Activated naive CD4-positive, alpha-beta T cell treated with anti-CD3 and anti-CD28 coated beads, Interleukin-2, amount 50 U/mL, for 72 hours (primary cell): ENCODE measurements around the gene VWA2. TPM values are rescaled to one million over a fixed set of nuclear protein-coding genes. Genes with fewer than 3 reads are reported as not detected.
A peak's percentile ranks its signal among the peaks of the same experiment; 100 is the strongest.

Experiments used
- ATAC-seq, 2 donors: fragments of 150-1000 bp; cut with Tn5 transposase; 2 replicates each; pipeline ENCODE4 v1.10.0; 2021; ENCODE audit warnings: mild to moderate bottlenecking in 2 of 2, moderate library complexity in 2 of 2
- DNase-seq, 2 donors: peaks; one replicate each; pipeline ENCODE4 v3.0.0; 2021 to 2022; ENCODE audit warnings: low spot score in 2 of 2
- H3K27ac Mint-ChIP-seq, 2 donors: one replicate each; pipeline ENCODE4 v1.8.0; 2022; ENCODE audit warnings: mild to moderate bottlenecking in 2 of 2, mixed read lengths in 2 of 2
- H3K36me3 Mint-ChIP-seq, 2 donors: one replicate each; pipeline ENCODE4 v1.8.0; 2022; ENCODE audit warnings: mixed read lengths in 2 of 2
- H3K9me3 Mint-ChIP-seq, 2 donors: one replicate each; pipeline ENCODE4 v1.8.0; 2022; ENCODE audit warnings: mixed read lengths in 2 of 2
- total RNA-seq, 2 donors: library from RNA; stranded (reverse); gene quantifications; one replicate each; pipeline ENCODE4 v1.2.3, GENCODE V29; 2022

The VWA2 gene
- total RNA-seq, 2 donors from 2014 or later = 0.08 TPM; not detected in 1

- DNase-seq (no peak), ATAC-seq (no peak)
- no peak overlapping the region for H3K27ac Mint-ChIP-seq
- H3K9me3 Mint-ChIP-seq = peaks cover 2 to 5% of the 10 kb centered on the region in 2 donors
- H3K36me3 Mint-ChIP-seq = peaks cover 6 to 13% of the 10 kb centered on the region in 2 donors
Observed at GRCh38 chr10:114301177-114301576, 62.1 kb downstream of the VWA2 start.

DNA sequence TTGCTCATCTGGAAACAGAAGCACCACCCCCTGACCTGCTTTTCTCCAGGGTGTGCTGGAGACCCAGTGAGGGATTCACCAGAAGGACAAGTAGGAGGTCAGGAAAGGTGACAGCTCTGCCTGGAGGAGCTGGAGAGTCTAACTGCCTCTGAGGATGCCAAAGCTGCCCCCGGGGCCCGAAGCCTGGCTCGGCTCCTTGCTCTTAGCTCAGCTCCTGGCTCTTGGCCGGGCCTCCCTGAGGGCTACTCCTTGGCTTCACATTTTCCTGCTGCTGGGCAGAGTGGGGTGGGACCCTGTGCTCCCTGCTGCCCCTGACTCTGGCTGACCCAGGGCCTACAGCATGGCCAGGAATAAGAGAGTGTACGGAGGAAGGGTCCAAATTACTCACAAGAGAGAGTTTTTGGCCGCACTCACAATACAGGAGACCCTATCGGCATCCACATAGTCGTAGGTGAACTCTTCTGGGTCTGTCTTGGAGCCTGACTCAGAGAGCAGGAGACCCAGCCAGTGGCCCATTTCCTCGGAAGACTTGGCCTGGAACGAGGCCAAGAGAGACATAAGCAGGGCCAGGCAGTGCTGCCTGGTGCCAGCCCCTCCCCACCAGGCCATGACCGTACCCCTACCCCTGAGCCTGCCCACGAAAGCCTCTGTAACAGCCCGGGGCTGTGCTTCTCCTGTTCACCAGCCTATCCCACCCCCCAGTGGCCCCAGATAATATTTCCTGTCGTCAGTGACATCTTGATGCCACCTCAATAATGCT, 63.1 kb downstream of the VWA2 start:
- Mint-ChIP-seq H3K9me3 (no peaks in the 10 kb centered on the region), H3K27ac (no peak overlapping the region), H3K36me3 (peaks cover 0 to 7% of the 10 kb centered on the region in 2 donors)
- DNase-seq = no peak
- ATAC-seq = no peak

DNA sequence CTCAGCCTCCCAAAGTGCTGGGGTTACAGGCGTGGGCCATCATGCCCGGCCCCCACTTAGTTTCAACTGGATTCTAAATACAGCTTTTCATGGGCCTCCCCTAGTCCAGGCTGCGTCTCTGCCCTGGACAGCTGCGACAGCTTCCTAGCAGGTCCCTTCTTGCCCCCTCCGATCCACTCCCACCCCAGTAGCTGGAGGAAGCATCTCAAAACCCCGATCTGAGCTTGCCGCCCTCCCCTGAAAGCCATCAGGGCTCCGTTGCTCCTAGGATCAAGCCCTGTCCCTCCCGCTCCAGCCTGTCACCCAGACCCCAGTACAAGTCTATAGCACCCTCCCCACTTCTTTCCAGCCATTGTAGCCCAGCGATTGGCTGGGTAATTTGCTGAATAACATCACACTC, 64.5 kb downstream of the VWA2 start:
- no peaks in the 10 kb centered on the region for H3K9me3 Mint-ChIP-seq
- peak overlapping the region in 1 of 2 donors; percentile 52 for H3K27ac Mint-ChIP-seq
- peak; percentile 3 to 12 for ATAC-seq

GRCh38 chr10:114304017-114304570, 65.0 kb downstream of the VWA2 start:
- Mint-ChIP-seq H3K36me3 (no peaks in the 10 kb centered on the region), H3K27ac (peak overlapping the region in 1 of 2 donors; percentile 52), H3K9me3 (no peaks in the 10 kb centered on the region)
- ATAC-seq = peak; percentile 69 to 81
- DNase-seq = peak; percentile 68 to 78

More for the DNA sequence above, 64.5 kb downstream of the VWA2 start:
- H3K36me3 Mint-ChIP-seq = no peaks in the 10 kb centered on the region
- DNase-seq = no peak

- Mint-ChIP-seq H3K9me3 (no peaks in the 10 kb centered on the region), H3K27ac (peak overlapping the region in 1 of 2 donors; percentile 52), H3K36me3 (no peaks in the 10 kb centered on the region)
- ATAC-seq (peak; percentile 83 to 85), DNase-seq (peak in 1 of 2 donors; percentile 57)
Observed at GRCh38 chr10:114304571-114305421, 65.7 kb downstream of the VWA2 start.

DNA sequence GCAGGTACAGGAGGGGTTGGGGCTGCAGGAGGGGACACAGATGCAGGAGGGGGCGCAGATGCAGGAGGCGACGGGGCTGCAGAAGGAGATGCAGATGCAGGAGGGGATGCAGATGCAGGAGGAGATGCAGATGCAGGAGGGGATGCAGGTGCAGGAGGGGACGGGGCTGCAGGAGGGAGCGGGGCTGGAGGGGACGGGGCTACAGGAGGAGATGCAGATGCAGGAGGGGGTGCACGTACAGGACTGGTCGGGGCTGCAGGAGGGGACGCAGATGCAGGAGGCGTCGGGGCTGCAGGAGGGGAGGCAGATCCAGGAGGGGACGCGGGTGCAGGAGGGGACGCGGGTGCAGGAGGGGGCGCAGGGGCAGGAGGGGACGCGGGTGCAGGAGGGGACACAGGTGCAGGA, 66.5 kb downstream of the VWA2 start:
- Mint-ChIP-seq H3K27ac (no peak overlapping the region), H3K9me3 (no peaks in the 10 kb centered on the region), H3K36me3 (no peaks in the 10 kb centered on the region)
- DNase-seq = no peak
- no peak for ATAC-seq

DNA sequence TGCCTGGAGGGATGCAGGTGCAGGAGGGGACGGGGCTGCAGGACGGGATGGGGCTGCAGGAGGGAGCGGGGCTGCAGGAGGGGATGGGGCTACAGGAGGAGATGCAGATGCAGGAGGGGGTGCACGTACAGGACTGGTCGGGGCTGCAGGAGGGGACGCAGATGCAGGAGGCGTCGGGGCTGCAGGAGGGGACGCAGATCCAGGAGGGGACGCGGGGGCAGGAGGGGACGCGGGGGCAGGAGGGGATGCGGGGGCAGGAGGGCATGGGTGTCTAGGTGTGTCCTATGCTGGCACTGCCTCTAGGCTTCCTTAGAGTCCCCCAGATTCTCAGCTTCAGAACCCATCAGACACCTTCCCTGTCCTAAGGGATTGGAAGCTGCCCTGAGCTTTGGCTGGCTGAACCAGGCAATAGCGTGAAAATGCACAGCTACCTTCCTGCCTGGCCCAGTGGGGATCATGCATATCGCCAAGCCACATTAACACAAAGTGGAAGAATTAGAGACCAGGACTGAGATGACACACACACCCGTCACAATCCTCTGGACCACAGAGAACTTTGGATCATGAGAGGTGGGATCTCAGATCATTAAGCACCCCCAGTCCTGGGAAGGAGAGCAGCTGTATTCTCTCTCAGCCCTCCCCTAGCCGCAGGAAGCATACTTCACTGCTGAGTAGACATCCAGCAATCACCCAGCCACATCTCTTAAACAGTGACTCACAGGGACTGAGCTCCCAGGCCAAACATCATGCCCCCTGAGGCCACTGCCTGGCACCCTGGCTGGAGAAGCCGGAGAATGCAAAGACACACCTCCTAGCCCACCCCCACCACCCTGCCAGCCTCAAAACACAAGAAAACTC, 67.3 kb downstream of the VWA2 start:
- ATAC-seq (no peak), DNase-seq (no peak)
- Mint-ChIP-seq H3K36me3 (no peaks in the 10 kb centered on the region), H3K27ac (no peak overlapping the region), H3K9me3 (no peaks in the 10 kb centered on the region)

- peak in 1 of 2 donors; percentile 37 for DNase-seq
- no peak overlapping the region for H3K27ac Mint-ChIP-seq
- no peak for ATAC-seq
- H3K9me3 Mint-ChIP-seq = no peaks in the 10 kb centered on the region
- H3K36me3 Mint-ChIP-seq = no peaks in the 10 kb centered on the region
Observed at GRCh38 chr10:114307731-114308130, 68.7 kb downstream of the VWA2 start.

- Mint-ChIP-seq H3K36me3 (no peaks in the 10 kb centered on the region), H3K9me3 (no peaks in the 10 kb centered on the region), H3K27ac (no peak overlapping the region)
- peak in 1 of 2 donors; percentile 38 for DNase-seq
- no peak for ATAC-seq
Observed at GRCh38 chr10:114308531-114309363, 69.7 kb downstream of the VWA2 start.

- ATAC-seq (no peak), DNase-seq (peak in 1 of 2 donors; percentile 39)
- Mint-ChIP-seq H3K9me3 (no peaks in the 10 kb centered on the region), H3K27ac (no peak overlapping the region), H3K36me3 (no peaks in the 10 kb centered on the region)
Observed at GRCh38 chr10:114309364-114309651, 70.3 kb downstream of the VWA2 start.

GRCh38 chr10:114310346-114310745, 71.3 kb downstream of the VWA2 start:
- Mint-ChIP-seq H3K27ac (no peak overlapping the region), H3K36me3 (no peaks in the 10 kb centered on the region), H3K9me3 (no peaks in the 10 kb centered on the region)
- ATAC-seq (no peak), DNase-seq (no peak)

GRCh38 chr10:114311023-114311422, 72.0 kb downstream of the VWA2 start:
- no peak for ATAC-seq
- H3K36me3 Mint-ChIP-seq = no peaks in the 10 kb centered on the region
- no peaks in the 10 kb centered on the region for H3K9me3 Mint-ChIP-seq
- no peak overlapping the region for H3K27ac Mint-ChIP-seq
- DNase-seq = no peak

GRCh38 chr10:114311496-114312209, 72.6 kb downstream of the VWA2 start:
- no peaks in the 10 kb centered on the region for H3K9me3 Mint-ChIP-seq
- H3K36me3 Mint-ChIP-seq = no peaks in the 10 kb centered on the region
- DNase-seq = no peak
- no peak for ATAC-seq
- no peak overlapping the region for H3K27ac Mint-ChIP-seq

- no peak for ATAC-seq
- Mint-ChIP-seq H3K36me3 (no peaks in the 10 kb centered on the region), H3K27ac (no peak overlapping the region), H3K9me3 (no peaks in the 10 kb centered on the region)
- no peak for DNase-seq
Observed at GRCh38 chr10:114313139-114313538, 74.1 kb downstream of the VWA2 start.

DNA sequence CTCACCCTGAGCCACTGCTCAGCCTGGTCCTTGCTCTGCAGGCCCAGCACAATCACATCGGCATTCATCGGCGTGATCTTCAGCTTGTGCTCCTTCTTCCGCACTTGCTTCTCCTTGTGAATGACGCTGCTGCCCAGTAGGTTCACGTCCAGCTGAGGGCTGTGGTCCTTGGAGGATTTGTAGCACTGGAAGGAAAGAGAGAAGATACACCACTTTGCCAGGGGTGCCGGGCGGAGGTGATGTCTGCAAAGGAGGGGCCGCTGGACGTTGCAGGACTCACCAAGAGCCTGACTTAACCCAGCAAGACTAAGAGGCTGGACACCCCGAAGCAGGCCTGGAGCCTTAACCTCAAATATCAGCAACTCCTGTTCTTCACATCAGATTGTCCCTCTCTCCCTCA, 74.8 kb downstream of the VWA2 start:
- no peak overlapping the region for H3K27ac Mint-ChIP-seq
- DNase-seq = no peak
- H3K9me3 Mint-ChIP-seq = no peaks in the 10 kb centered on the region
- no peak for ATAC-seq
- no peaks in the 10 kb centered on the region for H3K36me3 Mint-ChIP-seq
